GM19193 (cell line): ENCODE measurements around the gene CPNE4.

Experiments used
- POLR2A ChIP-seq: IDR thresholded peaks from 4 replicates; pipeline ENCODE4 v1.6.1; 2011; ENCODE audit not compliant: insufficient read depth, insufficient read length; ENCODE audit errors: extremely low read depth

CPNE4 gene

DNA sequence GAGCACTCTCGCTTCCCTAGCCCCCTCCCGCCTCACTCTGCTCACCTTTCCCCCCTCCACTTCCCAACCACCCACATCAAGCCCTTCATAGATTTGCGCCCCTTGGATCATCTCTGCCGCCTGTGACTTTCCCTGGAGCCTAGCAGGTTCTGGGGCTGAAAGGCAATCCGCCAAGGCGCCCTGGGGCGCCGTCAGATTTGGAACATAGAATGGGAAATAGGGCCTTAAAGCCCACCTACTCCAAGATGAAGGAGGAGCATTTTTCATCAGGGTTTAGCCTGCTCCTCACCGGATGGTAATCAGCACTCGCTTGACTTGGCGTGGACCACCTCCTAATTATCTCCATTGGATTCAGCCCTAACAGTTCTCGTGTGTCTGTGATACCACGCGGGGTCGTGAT lies 1.3 kb downstream of the CPNE4 start:
- no peak for TF ChIP-seq POLR2A

DNA sequence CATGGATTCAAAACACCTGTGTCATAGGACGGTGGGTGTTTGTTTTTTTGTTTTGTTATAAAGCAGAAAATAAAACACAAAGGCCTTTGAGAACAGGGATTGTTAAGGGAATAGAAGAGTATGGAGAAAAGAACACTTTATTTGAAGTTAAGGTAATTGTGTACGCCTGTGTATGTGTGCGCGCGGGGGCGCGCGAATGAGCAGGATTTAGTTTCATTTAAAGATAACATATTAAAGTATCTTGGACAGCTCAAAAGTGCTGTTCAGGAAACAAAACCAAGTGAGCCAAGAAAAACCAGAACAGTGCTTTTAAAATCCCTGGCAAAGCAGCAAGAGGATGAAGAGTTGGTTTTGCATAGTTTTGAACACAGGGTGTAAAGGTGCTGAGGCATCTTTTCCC lies 1.9 kb downstream of the CPNE4 start:
- no peak for TF ChIP-seq POLR2A

DNA sequence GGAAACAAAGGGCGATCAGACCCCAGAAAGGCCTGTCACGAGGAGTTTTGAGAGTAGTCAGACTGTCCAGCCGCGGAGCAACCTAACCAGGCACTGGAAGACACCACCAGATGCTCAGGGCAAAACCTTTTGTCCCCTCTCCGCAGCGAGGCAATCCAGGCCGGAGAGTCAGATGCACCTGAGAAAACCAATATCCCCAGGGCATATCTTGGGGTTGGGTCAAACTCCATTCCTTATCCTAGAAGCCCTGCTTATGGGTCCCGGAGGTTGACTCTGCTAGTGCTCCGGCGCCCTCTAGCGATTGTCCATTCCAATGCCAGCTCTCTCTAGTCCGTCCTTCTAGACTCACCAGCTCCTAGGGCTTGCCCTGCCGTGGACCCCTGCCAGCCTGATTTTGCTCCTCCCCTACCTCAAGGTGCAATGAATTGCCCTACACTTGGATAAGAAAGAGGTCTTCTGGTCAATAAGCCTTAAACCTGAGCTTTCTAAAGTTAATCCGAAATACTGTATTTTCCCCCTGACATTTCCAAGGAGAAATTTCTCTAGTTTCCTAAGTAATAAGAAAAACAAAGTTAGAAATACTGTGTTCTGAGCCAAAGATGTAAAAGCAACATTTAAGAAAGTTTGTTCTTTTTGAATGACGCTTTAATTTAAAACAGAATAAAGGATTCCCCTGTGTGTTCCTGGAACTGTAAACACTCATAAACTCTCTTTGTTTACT lies 5.5 kb downstream of the CPNE4 start:
- no peak for TF ChIP-seq POLR2A

DNA sequence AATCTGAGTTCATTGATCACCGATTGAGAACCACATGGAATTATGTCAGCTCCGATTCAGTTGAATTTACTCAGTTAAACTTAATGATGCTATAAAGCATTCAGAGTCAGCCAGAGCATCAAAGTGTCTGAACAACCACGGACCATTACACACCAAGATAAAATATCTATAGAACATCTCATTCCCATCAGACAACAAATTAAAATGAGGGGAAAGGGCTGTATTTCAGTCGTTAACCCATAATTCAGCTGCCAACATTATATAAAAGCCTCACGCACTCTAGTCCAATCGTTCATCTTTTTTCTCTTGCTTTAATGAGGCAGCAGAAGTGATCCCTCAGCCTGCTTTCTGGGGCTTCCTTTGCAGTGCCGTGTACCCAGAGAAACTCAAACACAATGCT lies 11.9 kb downstream of the CPNE4 start:
- no peak for TF ChIP-seq POLR2A

DNA sequence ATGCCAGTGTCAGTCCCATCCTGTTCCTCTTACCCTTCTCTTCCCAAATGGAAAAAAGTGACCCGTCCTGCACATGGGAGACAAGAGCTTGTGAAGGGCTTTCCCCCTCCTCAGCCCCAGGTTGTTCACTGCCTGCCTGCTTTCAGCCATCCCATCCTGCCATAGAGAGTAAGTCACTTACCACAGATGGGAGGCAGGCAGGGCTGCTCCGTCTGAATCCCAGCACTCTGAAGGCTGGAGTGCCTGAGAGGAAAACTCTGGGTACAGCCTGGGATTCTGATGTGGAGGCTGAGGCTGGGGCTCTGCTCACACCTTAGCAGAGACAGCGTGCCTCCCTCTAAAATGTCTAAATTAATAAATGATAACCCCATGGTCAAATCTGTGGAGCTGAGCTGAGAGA lies 14.8 kb downstream of the CPNE4 start:
- TF ChIP-seq POLR2A: no peak

DNA sequence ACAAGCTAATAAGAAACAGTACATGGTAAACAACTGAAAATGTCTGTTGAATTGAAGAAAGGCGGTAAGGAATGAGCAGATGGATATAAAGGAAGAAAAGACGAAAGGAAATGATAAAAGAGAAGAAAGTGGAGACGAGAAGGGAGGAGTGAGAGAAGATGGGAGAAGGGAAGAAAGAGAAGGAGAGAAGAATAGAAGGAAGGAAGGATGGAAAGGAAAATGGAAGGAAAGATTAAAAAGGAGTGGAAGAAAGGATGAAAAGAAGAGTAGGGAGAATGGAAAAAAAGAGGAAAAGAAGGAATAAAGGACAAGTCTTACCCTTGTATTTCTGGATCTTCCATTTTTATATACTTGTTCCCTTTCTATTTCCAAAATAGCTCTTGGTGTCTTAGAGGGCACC lies 17.7 kb downstream of the CPNE4 start:
- TF ChIP-seq POLR2A: no peak

DNA sequence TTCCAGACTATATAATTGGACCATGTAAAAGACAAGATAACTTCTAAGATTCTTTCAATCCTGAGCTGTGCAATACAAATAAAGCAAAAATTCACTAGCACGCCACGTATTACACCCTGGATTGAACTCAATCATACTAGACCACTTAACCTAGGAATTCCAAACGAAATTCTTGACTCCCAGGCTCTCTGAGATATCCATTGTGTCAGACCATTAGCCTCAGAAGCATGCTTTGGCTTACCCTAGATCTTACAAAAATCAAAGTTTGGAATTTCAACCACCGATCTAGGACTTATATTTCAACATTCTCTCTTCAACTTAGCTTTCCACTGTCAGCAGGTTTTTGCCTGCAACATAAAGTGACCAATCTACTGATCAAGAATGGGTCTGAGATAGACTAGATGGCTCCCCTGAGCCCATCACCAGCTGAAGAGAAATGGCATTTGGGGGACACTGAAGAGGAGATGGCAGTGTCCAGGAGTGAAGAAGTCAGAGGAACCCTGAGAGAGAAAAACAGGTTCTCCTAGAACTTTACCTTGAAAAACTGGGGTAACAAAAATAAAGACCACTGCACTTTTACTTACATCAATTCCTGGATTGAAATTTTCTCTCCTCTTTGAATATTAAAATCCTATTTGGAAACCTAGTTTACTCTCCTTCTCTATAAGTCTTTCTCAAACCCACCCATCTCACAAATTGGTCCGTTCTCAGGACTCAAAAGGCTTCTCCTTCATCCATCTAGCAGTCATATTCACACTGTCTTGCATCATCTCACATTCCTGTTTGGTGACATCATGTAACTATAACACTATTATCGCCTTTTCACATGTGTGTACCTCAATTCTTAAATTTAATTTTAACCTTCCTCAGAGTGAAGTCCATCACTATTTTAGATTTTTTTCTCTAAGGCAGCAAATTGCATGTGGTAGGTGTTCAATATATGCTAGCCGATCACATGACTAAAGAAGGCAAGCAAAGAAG lies 18.5 kb downstream of the CPNE4 start:
- no peak for TF ChIP-seq POLR2A

DNA sequence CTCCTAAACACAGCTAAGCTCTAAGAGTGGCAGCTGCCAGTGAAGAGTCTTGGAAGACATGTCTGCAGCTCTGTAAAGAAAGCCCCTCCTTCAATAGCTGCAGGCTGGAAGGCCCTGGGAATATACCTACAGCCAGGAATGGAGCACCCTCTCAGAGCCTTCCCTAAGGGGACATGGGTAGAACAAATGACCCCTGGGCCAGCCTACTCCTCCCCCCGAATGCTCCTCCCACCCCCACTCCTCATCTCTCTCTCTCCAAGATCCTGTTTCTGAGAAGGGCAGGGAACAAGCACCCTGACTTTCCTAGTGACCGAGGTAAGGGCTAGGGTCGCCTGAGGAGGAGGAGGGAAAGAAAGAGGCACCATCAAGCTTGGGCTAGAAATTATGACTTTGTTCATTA lies 20.7 kb downstream of the CPNE4 start:
- no peak for TF ChIP-seq POLR2A

DNA sequence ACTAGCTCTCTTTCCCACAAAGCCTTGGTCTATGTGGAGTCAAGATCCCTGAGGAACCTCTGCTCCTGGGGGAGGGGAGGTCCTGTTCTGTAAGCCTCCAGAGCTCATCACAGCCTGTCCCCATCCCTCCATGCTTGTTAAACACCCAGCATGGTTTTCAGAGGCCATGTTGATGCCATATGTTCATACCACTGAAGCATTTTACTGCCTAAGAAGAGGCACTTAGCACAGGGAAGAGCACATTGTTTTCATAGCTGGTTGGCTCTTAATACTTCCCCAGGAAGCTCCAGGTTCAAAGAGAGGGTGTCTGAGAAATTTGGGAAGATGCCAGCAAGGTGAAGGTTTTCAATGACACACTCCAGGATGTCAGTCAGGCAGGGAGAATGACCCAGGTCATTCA lies 25.6 kb downstream of the CPNE4 start:
- no peak for TF ChIP-seq POLR2A

DNA sequence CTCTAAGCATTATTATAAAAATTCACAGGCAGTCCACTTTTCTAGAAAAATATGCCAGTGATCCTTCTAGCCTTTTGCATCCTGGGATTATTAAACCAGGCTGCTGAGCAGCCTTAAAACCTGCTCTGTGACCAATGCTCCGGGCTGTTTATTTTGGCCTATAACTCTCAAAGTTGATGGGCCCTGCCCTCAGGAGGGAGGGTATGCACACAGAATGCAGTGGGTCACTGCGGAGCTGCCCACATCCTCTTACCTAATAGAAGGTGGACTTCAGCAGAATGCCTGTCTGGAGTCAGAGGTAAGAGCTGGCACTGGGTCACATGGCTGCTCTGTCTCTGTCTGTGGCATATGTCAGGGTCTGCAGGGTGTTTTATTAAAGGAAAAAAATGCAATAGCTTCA lies 26.0 kb downstream of the CPNE4 start:
- TF ChIP-seq POLR2A: no peak

DNA sequence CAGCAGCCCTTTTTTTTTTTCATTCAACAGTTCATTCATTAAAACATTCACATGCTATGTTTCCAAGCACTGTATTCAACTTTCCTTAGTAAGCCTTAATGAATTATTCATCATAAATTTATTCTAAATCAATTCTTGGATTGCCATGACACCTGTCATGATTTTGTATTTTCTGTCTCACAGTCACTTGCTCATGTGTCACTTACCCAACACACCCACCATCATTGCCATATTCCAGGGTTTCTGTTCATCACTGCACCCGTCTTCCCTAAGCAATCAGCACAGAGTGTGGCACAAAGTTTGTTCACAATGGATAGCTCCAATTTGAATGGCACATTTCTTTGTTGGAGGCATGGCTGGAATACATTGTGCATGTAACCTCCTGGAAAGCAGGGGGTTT lies 27.2 kb downstream of the CPNE4 start:
- TF ChIP-seq POLR2A: no peak

DNA sequence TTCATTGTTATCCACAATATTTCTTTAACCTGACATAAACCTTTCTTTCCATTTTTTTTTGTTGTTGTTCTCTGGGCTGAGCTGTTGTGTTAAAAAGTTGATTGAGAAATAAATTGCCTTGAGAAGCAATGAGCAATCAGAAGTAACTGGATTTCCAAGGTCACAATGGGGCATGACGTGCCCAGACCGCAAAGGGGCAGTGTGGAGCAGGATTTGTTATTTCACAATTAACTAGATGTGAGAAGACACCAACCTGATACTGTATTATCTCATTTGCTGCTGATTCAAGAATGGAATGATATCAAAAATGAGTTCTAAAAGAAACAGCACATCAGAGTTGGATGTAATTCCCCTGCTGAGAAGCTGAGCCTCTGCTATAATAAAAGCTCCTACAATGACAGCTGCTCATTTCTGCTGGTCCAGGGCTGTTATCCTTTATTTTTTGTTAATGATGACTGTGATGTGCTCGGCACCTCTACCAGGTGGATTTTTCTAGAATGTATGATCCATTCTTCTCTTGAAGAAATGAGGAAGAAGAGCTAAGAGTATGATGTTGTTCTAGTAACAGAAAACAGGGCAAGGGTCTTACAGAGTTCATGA lies 28.1 kb downstream of the CPNE4 start:
- TF ChIP-seq POLR2A: no peak

DNA sequence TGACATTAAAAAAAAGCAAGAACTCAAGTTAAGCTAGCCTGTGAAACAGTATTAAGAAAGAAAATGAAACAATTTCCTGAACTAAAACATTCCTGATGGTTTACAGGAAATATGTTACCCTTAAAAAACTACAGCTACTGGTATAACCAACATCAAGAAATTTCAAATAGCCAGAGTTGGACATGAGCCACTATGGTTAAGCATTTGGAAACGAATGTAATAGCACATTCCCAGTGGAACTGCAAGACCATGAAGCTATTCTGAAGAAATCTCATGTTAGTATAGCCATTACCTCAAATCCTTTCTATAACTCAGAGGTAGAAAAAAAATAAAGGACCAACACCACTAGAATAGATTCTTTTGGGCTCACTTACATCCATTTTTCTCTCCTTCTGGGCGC lies 30.2 kb downstream of the CPNE4 start:
- TF ChIP-seq POLR2A: no peak

DNA sequence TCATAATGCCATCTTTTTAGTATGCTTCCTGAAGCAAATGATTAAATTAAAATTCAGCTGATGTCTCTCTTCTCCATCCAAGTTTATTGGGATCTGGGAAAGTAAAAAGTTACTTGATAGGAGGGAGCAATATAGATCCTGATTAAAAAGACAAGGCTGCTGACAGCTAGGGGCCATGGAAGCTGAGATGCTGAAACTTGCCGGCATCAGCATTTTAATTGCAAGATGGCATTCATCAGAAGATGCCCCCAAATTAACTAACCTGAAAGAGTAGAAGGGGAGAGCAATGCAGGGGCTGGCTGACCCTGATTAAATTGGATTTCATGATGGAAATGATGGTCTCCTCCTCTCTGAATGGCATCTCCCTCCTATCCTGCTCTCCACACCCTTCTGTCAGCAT lies 31.1 kb downstream of the CPNE4 start:
- no peak for TF ChIP-seq POLR2A

DNA sequence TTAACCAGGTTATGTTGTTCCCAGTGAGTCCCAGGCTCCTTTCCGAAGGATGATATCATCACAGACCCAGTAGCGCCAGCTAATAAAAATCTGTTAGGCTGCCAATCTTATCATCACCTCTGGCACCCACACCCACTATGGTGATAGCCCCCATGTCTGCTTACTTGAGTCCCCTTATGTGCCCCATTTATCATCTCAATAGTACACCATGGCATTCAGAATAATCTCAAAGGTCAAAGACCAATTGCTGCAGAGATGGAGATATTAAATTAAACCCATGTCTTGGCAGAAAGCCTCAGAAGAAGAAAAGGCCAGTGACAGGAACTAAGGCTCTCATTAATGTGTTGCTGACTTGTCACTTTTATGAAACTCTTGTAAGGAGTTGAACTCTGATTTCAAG lies 32.8 kb downstream of the CPNE4 start:
- no peak for TF ChIP-seq POLR2A
